ENCODE results near the gene PACRG. TPM values are rescaled to one million over a fixed set of nuclear protein-coding genes. Genes with fewer than 3 reads are reported as not detected.
A peak's percentile ranks its signal among the peaks of the same experiment; 100 is the strongest.

The PACRG gene
- total and polyA plus RNA-seq, 9 donors: 1.2 to 2.7 (median 1.9) TPM

DNA sequence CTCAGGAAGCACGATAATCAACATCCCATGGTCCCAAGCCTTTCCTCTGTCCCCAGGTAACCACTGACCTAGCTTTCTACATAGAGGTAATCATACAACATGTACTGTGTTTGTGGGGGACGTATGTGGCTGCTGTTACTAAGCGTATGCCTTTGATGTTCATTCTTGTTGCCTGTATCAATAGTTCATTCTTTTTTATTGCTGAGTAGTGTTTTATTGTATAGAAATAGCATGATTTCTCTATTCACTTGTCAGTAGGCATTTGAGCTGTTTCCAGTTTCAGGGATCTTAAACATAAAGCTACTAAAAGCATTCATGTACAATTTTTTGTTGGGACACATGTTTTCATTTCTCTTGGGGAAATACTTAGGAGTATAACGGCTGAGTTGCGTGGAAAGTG lies 185.4 kb downstream of the PACRG start:
- DNase-seq: no peak
- WGBS (ENCODE audit: insufficient coverage): no CpG with 5 or more reads among the region's 5 CpGs
- no peaks in the 10 kb centered on the region for H3K27me3 ChIP-seq (ENCODE audit: control insufficient read depth, insufficient read depth, low read length)

GRCh38 chr6:162917506-162917905 lies 189.7 kb downstream of the PACRG start:
- no peak for DNase-seq
- Histone ChIP-seq H3K36me3 (ENCODE audit: control insufficient read depth, insufficient read depth, low read length) (no peaks in the 10 kb centered on the region), H3K27ac (ENCODE audit: low read length) (no peak overlapping the region), H3K9me3 (replicated peaks; ENCODE audit: control insufficient read depth, low read depth, low read length) (no peaks in the 10 kb centered on the region), H3K4me1 (ENCODE audit: control insufficient read depth, insufficient read depth, low read length) (no peaks in the 10 kb centered on the region), H3K4me3 (ENCODE audit: low read length) (no peak overlapping the region), H3K27me3 (ENCODE audit: control insufficient read depth, insufficient read depth, low read length) (no peaks in the 10 kb centered on the region)
- no CpG with 5 or more reads among the region's 1 CpG for WGBS (ENCODE audit: insufficient coverage)

More for the DNA sequence above, 185.4 kb downstream of the PACRG start:
- H3K4me1 ChIP-seq (ENCODE audit: control insufficient read depth, insufficient read depth, low read length): no peaks in the 10 kb centered on the region
- no peaks in the 10 kb centered on the region for H3K9me3 ChIP-seq (replicated peaks; ENCODE audit: control insufficient read depth, low read depth, low read length)
- H3K4me3 ChIP-seq (ENCODE audit: low read length): no peak overlapping the region
- H3K27ac ChIP-seq (ENCODE audit: low read length): no peak overlapping the region
- no peaks in the 10 kb centered on the region for H3K36me3 ChIP-seq (ENCODE audit: control insufficient read depth, insufficient read depth, low read length)

GRCh38 chr6:162921062-162921461 lies 193.3 kb downstream of the PACRG start:
- 20% methylated on average over 1 of the region's 6 CpGs for WGBS (ENCODE audit: insufficient coverage)
- Histone ChIP-seq H3K27ac (ENCODE audit: low read length) (no peak overlapping the region), H3K9me3 (replicated peaks; ENCODE audit: control insufficient read depth, low read depth, low read length) (peaks cover 2% of the 10 kb centered on the region), H3K27me3 (ENCODE audit: control insufficient read depth, insufficient read depth, low read length) (no peaks in the 10 kb centered on the region), H3K4me1 (ENCODE audit: control insufficient read depth, insufficient read depth, low read length) (no peaks in the 10 kb centered on the region), H3K4me3 (ENCODE audit: low read length) (no peak overlapping the region), H3K36me3 (ENCODE audit: control insufficient read depth, insufficient read depth, low read length) (no peaks in the 10 kb centered on the region)
- DNase-seq: no peak

DNA sequence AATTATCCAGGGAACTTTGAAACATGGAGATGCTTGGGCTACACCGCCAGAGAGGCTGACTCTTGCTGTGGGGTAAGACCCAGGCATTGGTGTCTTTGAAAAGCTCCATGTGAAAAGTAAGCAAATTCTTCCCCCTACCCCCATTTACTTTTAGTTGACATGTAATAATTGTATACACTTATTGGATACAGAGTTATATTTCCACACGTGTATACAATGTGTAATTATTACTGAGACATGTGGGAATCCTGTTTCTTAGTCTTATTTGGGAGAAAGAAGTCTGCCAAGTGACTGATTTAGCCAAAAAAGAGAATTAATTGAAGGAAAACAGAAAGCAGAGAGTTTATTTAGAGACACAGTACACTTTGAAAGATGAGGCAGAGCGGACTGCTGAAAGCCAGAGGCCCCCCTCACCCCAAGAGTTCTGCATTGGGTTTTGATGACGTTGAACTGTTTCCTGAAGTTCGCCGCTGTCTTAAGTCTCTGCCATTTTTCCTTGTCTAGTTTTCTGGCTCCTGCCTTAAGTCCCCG lies 193.8 kb downstream of the PACRG start:
- Histone ChIP-seq H3K27me3 (ENCODE audit: control insufficient read depth, insufficient read depth, low read length) (no peaks in the 10 kb centered on the region), H3K4me1 (ENCODE audit: control insufficient read depth, insufficient read depth, low read length) (no peaks in the 10 kb centered on the region), H3K9me3 (replicated peaks; ENCODE audit: control insufficient read depth, low read depth, low read length) (peaks cover 2% of the 10 kb centered on the region), H3K27ac (ENCODE audit: low read length) (no peak overlapping the region), H3K4me3 (ENCODE audit: low read length) (no peak overlapping the region), H3K36me3 (ENCODE audit: control insufficient read depth, insufficient read depth, low read length) (no peaks in the 10 kb centered on the region)
- WGBS (ENCODE audit: insufficient coverage): no CpG with 5 or more reads among the region's 7 CpGs
- peak; percentile 17 for DNase-seq

DNA sequence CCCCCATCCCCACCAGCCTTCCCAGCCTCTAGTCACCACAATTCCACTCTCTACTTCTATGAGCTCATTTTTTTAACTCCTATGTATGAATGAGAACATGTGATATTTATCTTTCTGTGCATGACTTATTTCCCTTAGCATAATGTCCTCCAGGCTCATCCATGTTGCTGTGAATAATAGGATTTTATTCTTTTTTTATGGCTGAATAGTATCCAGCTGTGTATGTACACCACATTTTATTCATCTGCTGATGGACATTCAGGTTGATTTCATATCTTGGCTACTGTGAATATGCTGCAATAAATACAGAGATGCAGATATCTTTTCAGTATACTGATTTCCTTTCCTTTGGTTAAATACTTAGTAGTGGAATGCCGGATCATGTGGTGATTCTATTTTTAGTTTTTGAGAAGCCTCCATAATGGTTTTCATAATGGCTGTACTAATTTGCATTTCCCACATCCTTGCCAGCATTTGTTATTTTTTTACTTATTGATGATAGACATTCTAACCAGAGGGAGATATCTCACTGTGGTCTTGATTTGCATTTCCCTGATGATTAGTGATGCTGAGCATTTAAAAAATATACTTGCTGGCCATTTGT lies 194.9 kb downstream of the PACRG start:
- Histone ChIP-seq H3K27ac (ENCODE audit: low read length) (no peak overlapping the region), H3K9me3 (replicated peaks; ENCODE audit: control insufficient read depth, low read depth, low read length) (peaks cover 2% of the 10 kb centered on the region), H3K4me3 (ENCODE audit: low read length) (no peak overlapping the region), H3K36me3 (ENCODE audit: control insufficient read depth, insufficient read depth, low read length) (no peaks in the 10 kb centered on the region), H3K4me1 (ENCODE audit: control insufficient read depth, insufficient read depth, low read length) (no peaks in the 10 kb centered on the region), H3K27me3 (ENCODE audit: control insufficient read depth, insufficient read depth, low read length) (no peaks in the 10 kb centered on the region)
- no CpG with 5 or more reads among the region's 1 CpG for whole genome bisulfite sequencing (ENCODE audit: insufficient coverage)
- DNase-seq: no peak

GRCh38 chr6:162934844-162935243 lies 207.1 kb downstream of the PACRG start:
- H3K27ac ChIP-seq (ENCODE audit: low read length): no peak overlapping the region
- no CpG with 5 or more reads among the region's 1 CpG for WGBS (ENCODE audit: insufficient coverage)
- H3K36me3 ChIP-seq (ENCODE audit: control insufficient read depth, insufficient read depth, low read length): no peaks in the 10 kb centered on the region
- H3K4me3 ChIP-seq (ENCODE audit: low read length): no peak overlapping the region
- H3K4me1 ChIP-seq (ENCODE audit: control insufficient read depth, insufficient read depth, low read length): no peaks in the 10 kb centered on the region
- no peaks in the 10 kb centered on the region for H3K27me3 ChIP-seq (ENCODE audit: control insufficient read depth, insufficient read depth, low read length)
- peaks cover 13% of the 10 kb centered on the region for H3K9me3 ChIP-seq (replicated peaks; ENCODE audit: control insufficient read depth, low read depth, low read length)
- no peak for DNase-seq

GRCh38 chr6:162940426-162940825 lies 212.7 kb downstream of the PACRG start:
- Histone ChIP-seq H3K4me3 (ENCODE audit: low read length) (no peak overlapping the region), H3K4me1 (ENCODE audit: control insufficient read depth, insufficient read depth, low read length) (peaks cover 2% of the 10 kb centered on the region), H3K36me3 (ENCODE audit: control insufficient read depth, insufficient read depth, low read length) (no peaks in the 10 kb centered on the region), H3K9me3 (replicated peaks; ENCODE audit: control insufficient read depth, low read depth, low read length) (peaks cover 4% of the 10 kb centered on the region), H3K27ac (ENCODE audit: low read length) (no peak overlapping the region), H3K27me3 (ENCODE audit: control insufficient read depth, insufficient read depth, low read length) (no peaks in the 10 kb centered on the region)
- peak; percentile 30 for DNase-seq
- WGBS (ENCODE audit: insufficient coverage): 53% methylated on average over 5 of the region's 5 CpGs

GRCh38 chr6:162941128-162941527 lies 213.4 kb downstream of the PACRG start:
- no peak overlapping the region for H3K27ac ChIP-seq (ENCODE audit: low read length)
- peaks cover 2% of the 10 kb centered on the region for H3K4me1 ChIP-seq (ENCODE audit: control insufficient read depth, insufficient read depth, low read length)
- peaks cover under 1% of the 10 kb centered on the region for H3K9me3 ChIP-seq (replicated peaks; ENCODE audit: control insufficient read depth, low read depth, low read length)
- H3K27me3 ChIP-seq (ENCODE audit: control insufficient read depth, insufficient read depth, low read length): no peaks in the 10 kb centered on the region
- no peak for DNase-seq
- WGBS (ENCODE audit: insufficient coverage): 71% methylated on average over 4 of the region's 8 CpGs
- H3K4me3 ChIP-seq (ENCODE audit: low read length): no peak overlapping the region
- no peaks in the 10 kb centered on the region for H3K36me3 ChIP-seq (ENCODE audit: control insufficient read depth, insufficient read depth, low read length)

DNA sequence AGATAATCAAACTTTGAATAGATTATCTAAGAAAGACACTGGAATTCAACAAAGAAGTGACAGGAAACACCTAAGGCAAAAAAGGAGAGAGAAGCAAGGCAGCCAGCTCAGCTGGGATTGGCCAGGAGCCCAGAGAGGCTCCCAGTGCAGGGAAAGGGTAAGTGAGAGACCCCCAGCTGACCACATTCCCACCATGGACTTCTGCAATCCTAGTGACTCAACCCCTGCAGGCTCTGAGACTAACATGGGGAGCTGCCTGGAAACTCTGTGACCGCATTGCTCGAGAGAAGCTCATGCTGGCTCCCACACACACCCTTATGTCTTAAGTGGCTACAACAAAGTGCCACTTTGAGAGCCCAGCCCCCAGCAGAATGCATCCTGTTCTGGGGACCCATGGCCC lies 215.1 kb downstream of the PACRG start:
- H3K4me3 ChIP-seq (ENCODE audit: low read length): no peak overlapping the region
- H3K27ac ChIP-seq (ENCODE audit: low read length): no peak overlapping the region
- no peaks in the 10 kb centered on the region for H3K27me3 ChIP-seq (ENCODE audit: control insufficient read depth, insufficient read depth, low read length)
- peaks cover 2% of the 10 kb centered on the region for H3K4me1 ChIP-seq (ENCODE audit: control insufficient read depth, insufficient read depth, low read length)
- H3K36me3 ChIP-seq (ENCODE audit: control insufficient read depth, insufficient read depth, low read length): no peaks in the 10 kb centered on the region
- WGBS (ENCODE audit: insufficient coverage): 61% methylated on average over 2 of the region's 2 CpGs
- no peaks in the 10 kb centered on the region for H3K9me3 ChIP-seq (replicated peaks; ENCODE audit: control insufficient read depth, low read depth, low read length)
- DNase-seq: peak; percentile 12

DNA sequence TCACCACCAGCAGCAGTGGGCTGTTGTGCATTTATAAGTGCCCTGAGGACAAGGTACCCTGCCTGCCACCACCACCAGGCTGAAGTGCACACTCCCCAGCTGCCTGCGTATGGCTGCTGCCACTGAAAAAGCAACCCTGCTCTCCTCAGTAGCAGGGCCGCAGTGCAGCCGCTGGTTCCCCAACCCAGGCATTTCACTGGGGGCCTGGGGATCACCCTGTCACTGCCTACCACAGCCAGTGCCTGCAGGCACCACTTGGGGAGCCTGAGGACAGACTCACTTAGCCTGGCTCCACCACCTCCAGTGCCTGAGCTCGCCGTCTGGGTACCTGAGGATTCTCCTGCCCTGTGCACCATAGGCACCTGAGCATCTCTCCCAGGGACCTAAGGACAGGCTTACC lies 215.6 kb downstream of the PACRG start:
- DNase-seq: no peak
- no peaks in the 10 kb centered on the region for H3K36me3 ChIP-seq (ENCODE audit: control insufficient read depth, insufficient read depth, low read length)
- H3K4me3 ChIP-seq (ENCODE audit: low read length): no peak overlapping the region
- 84% methylated on average over 5 of the region's 5 CpGs for WGBS (ENCODE audit: insufficient coverage)
- no peaks in the 10 kb centered on the region for H3K9me3 ChIP-seq (replicated peaks; ENCODE audit: control insufficient read depth, low read depth, low read length)
- no peaks in the 10 kb centered on the region for H3K27me3 ChIP-seq (ENCODE audit: control insufficient read depth, insufficient read depth, low read length)
- no peak overlapping the region for H3K27ac ChIP-seq (ENCODE audit: low read length)
- peaks cover 2% of the 10 kb centered on the region for H3K4me1 ChIP-seq (ENCODE audit: control insufficient read depth, insufficient read depth, low read length)

Data from muscle of leg (tissue), 11 donors.